GM21529 (cell line): ENCODE measurements around the gene VPS52.

Experiments used
- ATAC-seq: cut with Tn5 transposase; IDR thresholded peaks from one replicate; pipeline ENCODE4 v1.9.1; 2021; ENCODE audit not compliant: unreplicated experiment

The VPS52 gene, protein sequence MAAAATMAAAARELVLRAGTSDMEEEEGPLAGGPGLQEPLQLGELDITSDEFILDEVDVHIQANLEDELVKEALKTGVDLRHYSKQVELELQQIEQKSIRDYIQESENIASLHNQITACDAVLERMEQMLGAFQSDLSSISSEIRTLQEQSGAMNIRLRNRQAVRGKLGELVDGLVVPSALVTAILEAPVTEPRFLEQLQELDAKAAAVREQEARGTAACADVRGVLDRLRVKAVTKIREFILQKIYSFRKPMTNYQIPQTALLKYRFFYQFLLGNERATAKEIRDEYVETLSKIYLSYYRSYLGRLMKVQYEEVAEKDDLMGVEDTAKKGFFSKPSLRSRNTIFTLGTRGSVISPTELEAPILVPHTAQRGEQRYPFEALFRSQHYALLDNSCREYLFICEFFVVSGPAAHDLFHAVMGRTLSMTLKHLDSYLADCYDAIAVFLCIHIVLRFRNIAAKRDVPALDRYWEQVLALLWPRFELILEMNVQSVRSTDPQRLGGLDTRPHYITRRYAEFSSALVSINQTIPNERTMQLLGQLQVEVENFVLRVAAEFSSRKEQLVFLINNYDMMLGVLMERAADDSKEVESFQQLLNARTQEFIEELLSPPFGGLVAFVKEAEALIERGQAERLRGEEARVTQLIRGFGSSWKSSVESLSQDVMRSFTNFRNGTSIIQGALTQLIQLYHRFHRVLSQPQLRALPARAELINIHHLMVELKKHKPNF

DNA sequence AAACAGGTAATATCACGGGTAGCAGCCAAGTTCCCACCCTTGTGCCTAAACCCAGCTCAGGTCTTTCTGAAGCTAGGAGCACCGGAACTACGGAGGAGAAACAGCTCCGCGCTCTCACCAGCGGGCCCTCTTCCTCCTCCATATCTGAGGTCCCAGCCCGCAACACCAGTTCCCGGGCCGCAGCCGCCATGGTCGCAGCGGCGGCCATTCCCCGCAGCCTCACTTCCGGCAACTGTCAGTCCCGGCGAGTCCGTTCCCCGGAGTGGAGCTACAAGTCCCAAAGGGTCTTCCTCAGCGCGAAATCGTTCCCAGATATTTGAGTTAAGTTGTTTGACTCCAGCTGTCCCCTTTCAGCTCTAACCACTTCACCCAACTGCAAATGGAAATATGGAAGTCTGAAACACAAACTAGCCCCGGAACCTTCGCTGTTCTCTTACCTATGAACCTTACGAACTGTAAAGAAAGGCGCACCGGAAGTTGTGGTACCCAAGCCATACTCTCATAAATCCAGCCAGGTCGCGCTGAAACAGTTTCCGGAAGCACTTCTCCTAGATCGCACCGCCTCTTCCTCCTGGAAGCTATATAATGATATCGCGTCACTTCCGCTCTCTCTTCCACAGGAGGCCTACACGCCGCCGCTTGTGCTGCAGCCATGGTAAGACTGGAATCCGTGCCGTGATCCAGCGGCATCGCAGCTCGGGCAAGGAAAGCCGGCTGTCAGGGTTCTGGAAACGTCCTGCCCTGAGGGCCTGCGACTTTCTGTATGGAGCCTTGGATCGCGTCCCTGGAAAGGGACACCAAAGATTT, at the start of gene VPS52, which contains the start of gene RPS18:
VPS52 (minus strand) TSS at position 409 of the 807 bp plus-strand sequence; CDS start at position 208, 201 bp downstream.
RPS18 (plus strand) TSS at position 608 of the 807 bp plus-strand sequence; CDS start at position 653, 45 bp downstream.
- ATAC-seq, result peak; percentile 69

- no peak for ATAC-seq
Observed at GRCh38 chr6:33321227-33321626, 49.6 kb upstream of the VPS52 start.

DNA sequence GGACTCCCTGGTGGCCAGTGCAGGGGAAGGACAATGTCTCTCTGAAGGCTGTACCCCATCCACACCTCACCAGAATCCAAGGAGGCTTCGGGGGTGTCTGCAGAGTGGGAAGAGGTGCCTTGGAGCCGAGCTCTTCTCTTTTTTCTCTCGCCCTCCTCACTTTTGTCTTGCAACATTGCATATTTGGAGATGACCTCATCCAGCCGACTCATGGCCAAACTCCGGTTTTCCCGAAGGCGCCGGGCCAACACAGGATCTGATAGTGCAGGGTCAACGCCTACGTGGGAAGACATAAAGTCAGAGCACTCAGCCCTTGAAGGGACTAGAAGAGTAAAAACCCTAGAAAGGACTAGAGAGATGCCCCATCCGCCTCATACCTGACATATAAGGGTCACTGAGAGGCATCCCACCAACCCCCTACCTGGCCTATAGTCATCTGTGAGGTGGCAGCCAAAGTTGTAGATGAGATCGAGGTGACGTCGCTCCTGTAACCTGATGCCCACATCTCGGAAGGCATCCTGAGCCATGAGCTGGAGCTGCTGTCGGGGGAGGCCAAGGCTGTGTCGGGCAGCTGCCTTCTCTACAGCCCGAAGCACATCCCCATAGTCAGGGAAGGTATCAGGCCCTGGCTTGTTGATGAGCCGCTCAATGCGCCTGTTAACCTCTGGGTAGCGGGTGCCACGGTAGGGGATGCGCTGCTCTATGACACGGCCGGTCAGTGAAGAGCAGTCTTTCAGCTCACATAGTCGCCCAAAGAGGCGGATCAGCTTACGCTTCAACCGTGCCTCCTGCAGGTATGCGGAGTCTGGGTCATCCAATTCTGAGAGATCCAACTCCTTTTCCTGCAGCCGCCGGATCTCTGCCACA, 48.9 kb upstream of the VPS52 start:
- no peak for ATAC-seq

DNA sequence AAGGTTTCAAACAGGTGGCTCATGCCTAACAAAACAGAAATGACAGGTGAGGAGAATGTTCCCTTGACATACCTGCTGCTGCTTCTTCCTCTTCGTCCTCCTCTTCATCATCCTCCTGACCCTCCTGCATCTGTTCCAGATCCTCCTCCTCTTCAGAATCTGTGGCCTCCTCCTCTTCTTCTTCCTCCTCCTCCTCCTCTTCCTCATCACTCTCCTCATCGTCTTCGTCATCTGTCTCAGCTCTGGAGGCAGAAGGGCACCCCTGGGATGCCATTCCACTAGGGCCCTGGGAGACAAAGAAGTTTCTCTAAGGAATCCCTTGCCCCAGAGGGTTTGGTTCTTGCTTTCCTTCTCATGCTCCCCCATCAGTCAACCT, 48.3 kb upstream of the VPS52 start:
- ATAC-seq, result no peak

DNA sequence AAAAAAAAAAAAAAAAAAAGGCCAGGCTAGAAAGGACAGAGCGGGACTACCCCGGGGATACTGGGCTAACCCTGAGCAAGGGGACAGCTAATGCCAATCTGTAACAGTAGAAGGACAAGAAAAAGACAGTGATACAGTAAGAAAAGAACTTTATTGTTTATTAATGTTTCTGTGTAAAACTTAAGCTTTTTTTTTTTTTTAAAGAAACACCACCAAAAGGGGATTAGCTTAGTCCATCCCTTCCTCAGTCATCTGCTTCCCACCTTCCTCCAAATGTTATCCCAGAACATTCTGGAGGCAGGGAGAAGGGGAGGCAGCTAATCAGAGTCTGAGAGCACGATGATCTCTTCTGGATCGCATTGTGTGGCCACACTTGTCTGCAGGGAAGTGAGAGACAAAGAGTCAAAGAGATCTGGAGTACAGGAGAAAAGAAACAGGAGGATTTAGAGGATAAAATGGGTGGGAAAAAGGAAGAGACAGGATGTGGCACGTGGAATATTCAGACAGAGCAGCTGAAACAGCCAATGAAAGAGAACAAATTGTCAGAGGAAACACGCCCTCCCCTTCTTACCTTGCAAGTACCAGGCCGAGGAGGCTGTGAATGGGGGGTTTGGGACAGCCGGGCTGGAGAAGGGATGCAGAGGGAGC, 46.9 kb upstream of the VPS52 start:
- no peak for ATAC-seq

DNA sequence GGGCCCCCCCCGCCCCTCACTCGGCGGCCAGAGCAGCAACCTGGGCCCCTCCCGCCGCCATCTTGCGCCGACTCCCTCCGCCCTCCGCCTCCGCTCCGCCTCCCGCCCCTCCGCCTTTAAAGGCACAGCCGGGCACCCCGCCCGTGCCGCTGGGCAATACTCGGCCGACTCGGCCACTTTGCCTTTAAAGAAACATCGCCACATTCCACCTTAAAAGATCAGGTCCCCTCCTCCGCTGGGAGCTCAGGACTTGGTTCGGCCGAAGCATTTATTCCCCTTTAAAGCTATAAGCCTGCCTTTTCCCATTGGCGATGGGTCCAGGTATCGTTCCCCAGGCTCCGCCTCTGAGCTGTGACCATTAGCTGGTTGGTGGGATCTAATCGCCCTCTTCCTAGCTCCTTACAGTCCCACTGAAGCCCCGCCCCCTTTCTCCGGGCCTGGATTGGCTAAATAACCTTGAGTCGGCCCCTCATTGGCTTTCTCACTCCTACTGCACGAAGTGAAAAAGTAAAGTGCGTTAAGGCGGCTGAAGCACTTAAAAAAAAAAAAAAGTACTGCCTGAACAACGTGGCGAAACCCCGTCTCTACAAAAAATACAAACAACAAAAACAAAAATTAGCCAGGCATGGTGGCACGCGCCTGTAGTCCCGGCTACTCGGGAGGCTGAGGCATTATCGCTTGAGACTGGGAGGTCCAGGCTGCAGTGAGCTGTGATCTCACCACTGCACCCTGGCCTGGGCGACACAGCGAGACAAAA, 46.2 kb upstream of the VPS52 start, which contains the start of gene ZBTB22:
ZBTB22 (minus strand) TSS at position 76 of the 757 bp plus-strand sequence. CDS start 828 bp downstream, outside the sequence.
- peak; percentile 46 for ATAC-seq

- no peak for ATAC-seq
Observed at GRCh38 chr6:33317419-33317668, 45.7 kb upstream of the VPS52 start.

DNA sequence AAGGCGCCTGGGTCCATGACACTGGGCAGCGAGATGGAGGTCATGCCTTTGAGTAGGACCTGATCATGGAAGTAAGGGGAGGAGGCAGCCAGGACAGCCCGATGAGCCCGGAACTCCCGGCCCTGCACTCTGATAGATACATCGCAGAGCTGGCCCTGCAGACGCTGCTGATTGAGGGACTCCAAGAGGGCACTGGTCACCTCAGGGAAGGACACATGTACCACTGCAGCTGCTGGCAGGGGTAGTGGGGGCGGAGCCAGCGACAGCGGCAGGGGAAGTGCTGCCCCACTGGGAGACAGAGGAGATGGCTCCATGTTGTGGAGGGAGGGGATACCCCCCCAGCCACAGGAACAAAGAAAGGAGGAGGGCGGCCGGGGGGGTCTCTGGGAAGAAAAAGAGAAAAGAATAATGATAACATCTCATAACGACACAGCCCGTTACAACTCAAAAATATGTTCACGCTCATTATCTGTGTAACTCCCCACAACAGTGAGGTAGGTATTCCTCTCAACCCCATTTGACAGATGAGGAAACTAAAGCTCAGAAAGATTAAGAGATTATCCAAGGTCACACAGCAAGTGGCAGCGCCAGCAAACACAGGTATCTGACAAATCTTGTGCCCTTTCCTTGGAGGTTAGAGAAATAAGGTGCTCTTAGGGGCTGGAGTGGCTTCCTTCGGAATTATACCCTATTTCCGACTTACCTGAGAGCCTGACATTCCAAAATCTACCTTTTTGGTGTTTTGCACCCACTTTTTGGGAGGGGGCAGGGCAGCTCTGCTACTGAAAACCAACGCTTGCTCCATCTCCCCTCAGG, 45.1 kb upstream of the VPS52 start:
- ATAC-seq, result no peak

DNA sequence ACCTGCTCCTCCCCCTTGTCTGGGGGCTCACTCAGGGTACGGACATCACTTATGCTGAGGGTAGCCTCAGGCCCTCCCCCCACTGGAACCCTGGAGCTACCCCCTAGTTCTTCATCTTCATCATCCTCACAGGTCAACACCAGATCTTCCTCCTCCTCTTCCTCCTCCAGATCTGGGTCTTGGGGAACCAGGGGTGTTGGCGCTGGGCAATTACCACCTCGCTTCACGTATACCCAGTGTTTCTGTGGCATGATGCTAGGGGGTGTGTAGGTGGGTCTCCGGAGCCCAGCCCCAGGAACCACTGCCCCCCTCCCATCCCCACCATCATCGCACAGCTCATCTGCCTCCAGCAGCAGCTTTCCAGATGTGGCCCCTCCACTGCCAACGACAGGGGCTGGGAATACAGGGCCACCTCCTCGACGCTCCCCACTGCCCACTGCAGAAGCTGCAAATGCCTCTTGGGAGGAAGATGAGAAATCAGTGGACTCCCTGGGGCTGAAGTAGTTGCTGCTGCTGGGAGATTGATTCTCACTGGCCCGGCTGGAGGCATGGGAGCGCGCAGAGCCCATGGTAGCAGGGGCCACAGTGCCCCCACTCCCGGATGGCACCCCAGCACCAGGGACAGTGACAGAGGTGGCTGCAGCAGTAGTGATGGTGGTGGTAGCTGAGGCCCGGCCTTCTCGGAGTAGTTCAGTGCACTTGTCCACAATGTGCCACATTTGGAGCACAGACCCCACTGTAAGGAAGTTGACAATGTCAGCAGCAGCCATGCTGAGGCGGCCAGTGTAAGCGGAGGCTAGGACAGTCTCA, 44.3 kb upstream of the VPS52 start:
- no peak for ATAC-seq

- ATAC-seq, result no peak
Observed at GRCh38 chr6:33314943-33315792, 43.5 kb upstream of the VPS52 start.

DNA sequence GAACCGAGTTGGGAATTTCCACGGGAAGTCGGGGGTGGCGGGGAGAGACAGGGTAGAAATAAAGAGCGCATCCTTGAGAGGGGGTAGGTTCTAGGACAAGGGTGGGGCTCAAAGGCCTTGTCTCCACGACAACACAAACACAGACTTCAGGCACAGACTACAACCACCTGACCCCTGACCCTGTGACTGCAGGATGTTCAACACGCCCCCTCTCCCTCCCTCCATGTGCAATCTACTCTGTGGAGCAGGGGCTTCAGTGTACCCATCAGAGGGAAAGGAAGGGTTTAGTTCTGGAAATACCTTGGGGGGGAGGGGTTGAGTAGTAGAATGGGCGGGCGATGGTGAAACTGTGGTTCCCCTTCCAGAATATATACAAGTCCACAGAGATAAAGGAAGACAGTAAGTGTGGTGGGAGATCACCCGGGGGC, 42.9 kb upstream of the VPS52 start:
- ATAC-seq, result no peak

DNA sequence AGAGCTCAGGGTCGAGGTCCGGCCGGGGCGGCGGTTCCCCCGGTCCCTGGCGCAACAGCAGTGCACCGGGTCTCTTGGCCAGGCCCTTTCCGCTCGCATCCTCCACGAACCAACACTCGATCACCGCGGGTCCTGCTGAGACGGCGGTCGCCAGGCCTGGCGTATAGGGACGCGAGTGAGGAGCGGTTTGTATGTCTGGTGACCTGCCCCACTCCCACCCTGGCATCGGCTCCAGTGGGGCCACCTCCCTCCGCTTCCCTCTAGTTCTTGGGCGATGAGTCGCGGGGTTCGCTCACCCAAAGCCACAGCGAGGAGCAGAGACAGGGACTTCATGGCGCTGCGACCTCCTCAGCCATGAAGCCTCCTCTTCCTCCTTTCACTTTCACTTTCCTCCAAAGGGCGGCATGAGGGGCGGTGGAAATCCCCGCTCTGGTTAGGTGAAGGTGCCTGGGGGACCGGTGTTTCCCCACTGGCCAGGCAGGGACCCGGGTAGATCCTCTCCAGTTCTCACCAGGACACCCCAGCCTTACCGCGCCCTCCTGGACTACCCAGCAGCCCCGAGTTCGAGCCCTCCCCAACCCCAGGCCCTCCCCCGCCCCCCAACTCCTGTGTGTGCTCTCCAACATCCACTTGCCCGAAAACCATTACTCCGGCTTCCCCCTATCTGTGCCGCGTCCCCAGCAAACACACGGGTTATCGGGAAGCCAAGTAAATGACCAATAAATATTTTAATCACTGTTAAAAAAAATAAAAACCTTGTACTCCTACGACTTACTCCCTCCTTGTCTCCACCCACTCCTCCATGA, 42.2 kb upstream of the VPS52 start, which contains the start of gene TAPBP:
TAPBP (minus strand) TSS at position 370 of the 806 bp plus-strand sequence; CDS start at position 333, 37 bp downstream.
- ATAC-seq, result peak; percentile 38

DNA sequence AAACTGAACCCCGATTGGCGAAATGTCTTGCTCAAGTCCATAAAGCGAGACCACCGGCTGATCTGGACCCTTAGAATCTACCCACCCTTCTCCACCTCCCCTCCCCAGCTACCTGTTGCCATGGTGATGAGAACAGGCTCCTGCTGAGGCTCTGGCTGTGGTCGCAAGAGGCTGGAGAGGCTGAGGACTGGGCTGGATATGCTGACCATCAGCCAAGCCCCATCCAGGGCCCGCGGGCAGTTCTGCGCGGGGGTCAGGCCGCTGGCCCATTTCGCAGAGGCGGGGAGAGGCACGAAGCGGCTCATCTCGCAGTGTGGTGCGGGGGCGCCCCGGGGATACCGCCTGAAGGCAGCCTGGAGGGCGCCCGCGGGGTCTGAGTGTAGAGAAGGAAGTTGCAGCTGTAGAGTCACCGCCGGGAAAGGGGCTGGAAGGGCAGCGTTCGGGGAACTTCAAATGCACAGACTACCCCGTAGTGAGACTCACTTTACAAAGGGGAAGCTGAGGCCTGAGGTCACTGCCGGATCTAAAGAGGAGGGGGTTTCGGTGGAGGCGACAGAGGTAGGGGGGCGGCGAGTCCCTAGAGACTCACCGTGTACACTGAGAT, 41.5 kb upstream of the VPS52 start:
- ATAC-seq, result no peak

DNA sequence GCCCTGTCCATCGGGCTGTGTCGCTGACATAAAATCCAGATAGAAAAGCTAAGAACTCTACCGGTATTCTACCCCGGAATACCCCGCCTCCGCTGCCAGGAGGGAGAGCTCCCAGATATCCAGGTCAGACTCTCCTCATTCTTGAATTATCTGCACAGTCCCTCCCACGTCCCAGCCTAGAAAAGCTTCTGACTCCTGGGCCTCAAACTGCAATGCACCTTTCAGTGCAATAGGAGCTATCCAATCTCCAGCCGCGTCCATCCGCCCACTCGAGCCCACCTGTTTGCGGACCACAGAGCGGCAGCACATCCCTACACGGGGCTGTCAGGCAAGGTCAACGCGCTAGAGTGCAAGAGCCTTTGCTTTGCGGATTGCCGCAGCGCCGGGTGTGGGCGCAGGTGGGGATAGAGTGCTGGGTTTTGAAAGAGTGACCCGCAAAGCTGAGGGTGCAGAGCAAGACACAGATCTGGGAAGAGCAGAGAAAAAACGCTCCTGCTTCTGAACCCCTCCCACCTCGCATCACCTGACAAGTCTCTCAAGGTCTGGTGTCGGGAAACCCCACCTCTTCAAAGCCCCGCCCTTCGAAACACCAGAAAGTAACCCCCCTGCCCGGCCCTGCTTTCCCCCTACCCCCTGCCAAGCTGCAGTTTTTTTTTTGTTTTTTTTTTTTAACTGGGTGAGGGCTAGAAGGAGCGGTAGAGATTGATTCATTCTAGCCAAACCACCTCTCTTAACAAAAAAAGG, 40.9 kb upstream of the VPS52 start:
- no peak for ATAC-seq

DNA sequence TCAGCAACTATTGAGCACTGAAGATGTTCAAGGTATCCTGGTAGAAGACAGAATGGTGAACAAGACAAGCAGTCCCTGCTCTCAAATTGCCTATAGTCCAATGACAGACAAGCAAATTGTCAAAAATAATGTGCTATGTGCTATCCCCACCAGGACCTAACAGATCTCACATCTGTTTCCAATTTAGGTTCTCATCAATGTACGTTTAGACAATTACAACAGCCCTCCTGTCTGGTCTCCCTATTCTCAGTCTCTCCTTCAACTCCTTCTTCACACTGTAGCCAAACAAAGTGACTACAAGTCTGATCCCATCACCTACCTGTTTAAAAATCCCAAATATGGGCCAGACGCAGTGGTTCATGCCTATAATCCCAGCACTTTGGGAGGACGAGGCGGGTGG, 34.7 kb upstream of the VPS52 start:
- no peak for ATAC-seq
